Stimulated activated naive CD4-positive, alpha-beta T cell treated with Interleukin-2 at 50 U/mL for 16 hours (primary cell): ENCODE measurements around the gene MTCL3.

Experiments
- DNase-seq: peaks from one replicate; lab custom pipeline; 2025; lab: John Stamatoyannopoulos, UW

Gene MTCL3

GRCh38 chr6:127515234-127515793 lies 3.8 kb downstream of the MTCL3 start:
- peak; percentile 44 for DNase-seq

DNA sequence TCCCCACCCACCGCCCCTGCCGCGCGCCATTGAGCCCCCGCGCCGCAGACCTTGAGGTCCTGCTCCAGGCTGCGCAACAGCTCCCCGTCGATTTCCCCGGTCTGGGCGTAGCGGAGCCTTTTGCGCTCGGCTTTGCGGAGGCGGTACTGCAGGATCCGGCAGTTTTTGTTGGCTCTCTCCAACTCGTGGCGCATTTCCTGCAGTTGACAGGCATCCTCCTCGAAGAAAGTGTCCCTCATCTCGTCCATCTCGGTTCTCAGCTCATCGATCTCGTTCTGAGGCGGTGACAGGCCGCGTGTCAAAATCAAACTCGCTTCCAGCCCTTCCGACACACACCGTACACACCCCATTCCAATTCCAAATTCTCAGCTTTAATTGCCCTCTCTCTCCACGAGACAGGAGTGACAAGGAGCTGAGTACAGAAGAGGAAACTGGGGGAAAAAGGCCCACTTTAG lies 4.3 kb downstream of the MTCL3 start:
- DNase-seq = peak; percentile 28

GRCh38 chr6:127514179-127514772 lies 4.9 kb downstream of the MTCL3 start:
- no peak for DNase-seq

DNA sequence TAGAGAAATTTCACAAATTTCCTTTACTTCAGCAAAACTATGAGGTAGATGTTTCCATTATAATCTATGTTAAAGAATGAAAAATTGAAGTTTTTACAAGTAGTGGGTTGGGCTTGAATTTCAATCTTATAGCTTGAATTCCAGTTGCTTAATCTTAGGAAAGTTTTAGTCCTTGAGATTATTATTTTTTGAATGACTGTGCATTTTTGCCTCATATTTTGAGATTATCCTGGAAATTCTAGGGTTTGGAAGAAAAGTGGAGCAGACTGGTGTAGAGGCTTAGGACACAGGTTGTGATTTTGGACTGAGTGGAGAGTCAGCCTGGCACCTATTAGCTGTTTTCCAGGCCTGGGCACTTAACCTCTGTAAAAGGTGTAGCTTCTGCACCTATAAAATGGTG lies 5.7 kb downstream of the MTCL3 start:
- DNase-seq = no peak

- DNase-seq = no peak
Measured at GRCh38 chr6:127510876-127511275, 8.3 kb downstream of the MTCL3 start.

DNA sequence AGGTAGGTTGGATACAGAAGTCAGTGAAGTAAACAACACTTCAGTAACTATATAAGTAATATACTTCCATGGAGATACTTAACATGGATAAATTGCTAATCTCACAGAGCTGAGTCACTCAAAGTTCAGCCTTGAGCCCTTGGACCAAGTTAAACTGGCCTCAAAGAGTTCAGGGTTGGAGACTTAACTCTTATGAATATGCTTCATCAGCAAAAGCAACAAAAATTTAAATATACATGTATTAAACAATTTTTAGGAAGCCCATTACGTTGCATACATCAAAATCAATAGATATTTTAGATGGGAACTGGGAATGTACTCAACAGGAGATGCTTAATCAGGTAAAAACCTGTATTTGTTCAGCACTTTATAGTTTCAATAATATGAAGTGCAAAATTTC lies 12.2 kb downstream of the MTCL3 start:
- no peak for DNase-seq

DNA sequence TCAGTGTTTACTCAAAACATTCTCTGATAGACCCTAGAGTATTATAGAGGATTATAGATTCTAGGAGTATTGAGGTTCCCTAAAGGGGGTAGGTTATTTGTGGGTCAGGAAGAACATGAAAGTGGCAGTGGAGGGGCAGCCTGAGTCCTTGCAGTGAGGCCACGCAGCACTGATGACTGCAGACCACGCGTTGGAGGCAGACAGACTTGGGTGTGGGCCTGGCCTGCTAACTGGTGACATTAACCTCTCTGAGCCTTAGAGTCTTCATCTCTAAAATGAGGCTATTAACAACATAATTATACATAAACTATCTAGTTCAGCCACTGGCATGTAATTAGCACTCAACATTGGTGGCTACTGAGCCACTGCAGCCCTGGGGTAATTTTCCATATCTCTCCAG lies 16.1 kb downstream of the MTCL3 start:
- DNase-seq = no peak

GRCh38 chr6:127497410-127497809 lies 21.7 kb downstream of the MTCL3 start:
- no peak for DNase-seq

GRCh38 chr6:127496471-127496870 lies 22.7 kb downstream of the MTCL3 start:
- no peak for DNase-seq

DNA sequence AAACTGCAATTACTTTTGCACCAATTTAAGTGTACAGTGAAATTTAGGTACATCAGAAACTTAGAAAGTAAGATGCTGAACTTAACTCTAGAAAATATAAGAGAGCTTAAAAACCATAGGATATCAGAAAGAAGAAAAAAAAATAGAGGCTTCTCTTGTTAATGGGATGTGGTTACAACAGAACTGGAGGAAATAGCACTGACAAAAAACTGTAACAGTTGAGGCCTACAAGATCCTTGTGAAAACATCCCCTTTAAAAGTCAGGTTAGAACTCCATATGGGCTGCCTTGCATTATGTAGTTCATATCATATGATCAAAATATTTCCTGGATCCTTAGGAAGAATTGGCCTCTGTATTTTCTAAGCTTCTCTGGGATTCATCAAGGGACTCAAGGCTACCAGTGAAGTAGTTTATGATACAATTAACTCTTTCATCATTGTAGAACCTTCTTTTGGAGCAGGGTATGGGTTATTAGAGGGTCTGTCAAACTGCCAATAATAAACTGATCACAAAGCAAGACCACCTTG lies 24.8 kb downstream of the MTCL3 start:
- DNase-seq = no peak

- DNase-seq = no peak
Measured at GRCh38 chr6:127489248-127489647, 29.9 kb downstream of the MTCL3 start.

DNA sequence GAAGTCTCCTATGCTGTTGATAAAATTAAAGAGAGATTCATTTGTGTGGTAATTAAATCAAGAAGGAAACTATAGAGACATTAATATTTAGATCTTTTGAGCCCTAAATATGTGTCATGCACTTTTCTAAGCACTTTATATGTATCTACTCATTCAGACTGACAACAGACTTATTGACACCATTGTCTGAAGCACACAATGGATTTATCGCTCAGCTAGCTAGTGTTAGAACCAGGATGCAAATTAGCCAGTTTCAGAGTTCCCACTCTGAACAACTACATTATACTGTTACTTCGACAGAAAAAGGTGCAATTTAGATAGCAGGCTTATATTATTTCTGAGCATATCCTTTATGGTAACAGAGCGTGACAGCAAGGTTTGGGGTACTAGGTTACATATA lies 32.2 kb downstream of the MTCL3 start:
- no peak for DNase-seq

DNA sequence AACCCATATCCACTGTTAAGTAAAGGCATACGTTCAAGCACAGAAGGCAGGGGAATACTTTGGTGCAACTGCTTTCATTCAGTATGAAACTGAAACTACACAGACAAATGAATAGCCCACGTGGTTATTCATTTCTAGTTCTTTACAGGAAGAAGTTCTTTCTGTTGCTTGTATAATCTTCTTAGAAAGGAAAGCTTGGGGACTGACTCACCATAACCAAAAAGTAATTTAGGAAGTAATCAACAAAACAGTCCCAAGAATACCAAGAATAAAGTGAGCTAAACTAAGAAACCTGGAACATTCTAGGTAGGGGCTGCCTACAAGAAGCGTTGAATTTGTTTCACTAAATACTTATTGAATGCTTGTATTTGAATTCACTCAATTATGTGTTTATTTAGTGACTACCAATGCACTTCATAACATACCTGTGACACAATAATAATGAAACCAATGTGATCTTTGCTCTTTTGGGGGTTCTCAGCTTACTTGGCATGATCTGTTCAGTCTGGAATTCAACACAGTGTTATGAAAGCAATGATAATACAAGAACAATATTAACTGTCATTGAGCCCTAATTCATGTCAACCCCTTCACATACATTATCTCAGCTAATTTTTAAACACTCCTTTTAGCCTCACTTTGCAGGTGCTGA lies 34.8 kb downstream of the MTCL3 start:
- no peak for DNase-seq

- DNase-seq = no peak
Measured at GRCh38 chr6:127483399-127484055, 35.6 kb downstream of the MTCL3 start.

GRCh38 chr6:127482325-127482724 lies 36.8 kb downstream of the MTCL3 start:
- DNase-seq = no peak

DNA sequence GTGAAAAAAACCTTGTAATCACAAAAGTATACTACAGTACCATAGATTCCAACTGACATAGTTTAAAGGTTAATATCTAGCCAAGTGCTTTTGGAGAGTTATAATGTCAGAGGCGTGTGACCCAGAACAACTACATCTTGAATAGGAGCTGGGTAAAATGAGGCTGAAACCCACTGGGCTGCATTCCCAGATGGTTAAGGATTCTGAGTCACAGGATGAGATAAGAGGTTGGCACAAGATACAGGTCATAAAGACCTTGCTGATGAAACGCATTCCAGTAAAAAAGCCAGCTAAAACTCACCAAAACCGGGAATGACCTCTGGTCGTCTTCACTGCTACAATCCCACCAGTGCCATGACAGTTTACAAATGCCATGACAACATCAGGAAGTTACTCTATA lies 37.5 kb downstream of the MTCL3 start:
- DNase-seq = no peak

DNA sequence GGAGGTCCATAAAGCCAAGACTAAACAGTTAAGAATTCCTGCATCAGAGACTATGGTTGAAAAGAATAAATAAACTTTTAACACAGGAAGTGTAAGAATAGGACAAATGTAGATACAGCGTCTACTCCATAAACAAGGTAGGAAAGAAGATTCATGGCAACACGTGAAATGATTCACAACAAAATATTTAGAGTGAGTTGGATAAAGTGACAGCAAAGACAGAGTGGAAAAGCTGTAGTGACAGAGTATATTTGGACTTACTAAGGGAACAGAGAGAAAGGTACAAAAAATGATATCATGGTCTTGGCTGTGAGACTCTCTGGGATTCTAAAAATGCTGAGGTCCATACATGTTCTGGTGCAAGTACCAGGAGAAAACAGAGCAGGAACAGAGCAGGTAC lies 38.0 kb downstream of the MTCL3 start:
- DNase-seq = no peak

GRCh38 chr6:127477658-127478057 lies 41.5 kb downstream of the MTCL3 start:
- no peak for DNase-seq

DNA sequence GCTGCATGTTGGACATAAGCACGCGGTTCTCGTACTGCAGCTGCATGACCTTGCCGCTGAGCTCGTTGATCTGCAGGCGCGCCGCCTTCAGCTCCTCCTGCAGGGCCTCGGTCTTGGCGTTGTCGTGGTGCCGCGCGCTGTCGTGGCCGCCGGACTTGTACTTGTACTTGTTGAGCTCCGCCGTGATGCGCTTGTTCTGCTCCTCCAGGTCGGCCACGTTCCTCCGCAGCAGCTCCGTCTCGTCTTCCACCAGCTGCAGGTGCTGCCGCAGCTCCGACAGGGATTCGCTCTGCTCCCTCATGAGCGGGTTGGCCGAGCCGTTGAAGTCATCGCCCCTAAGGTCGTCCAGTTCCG lies 43.3 kb downstream of the MTCL3 start:
- DNase-seq = no peak

DNA sequence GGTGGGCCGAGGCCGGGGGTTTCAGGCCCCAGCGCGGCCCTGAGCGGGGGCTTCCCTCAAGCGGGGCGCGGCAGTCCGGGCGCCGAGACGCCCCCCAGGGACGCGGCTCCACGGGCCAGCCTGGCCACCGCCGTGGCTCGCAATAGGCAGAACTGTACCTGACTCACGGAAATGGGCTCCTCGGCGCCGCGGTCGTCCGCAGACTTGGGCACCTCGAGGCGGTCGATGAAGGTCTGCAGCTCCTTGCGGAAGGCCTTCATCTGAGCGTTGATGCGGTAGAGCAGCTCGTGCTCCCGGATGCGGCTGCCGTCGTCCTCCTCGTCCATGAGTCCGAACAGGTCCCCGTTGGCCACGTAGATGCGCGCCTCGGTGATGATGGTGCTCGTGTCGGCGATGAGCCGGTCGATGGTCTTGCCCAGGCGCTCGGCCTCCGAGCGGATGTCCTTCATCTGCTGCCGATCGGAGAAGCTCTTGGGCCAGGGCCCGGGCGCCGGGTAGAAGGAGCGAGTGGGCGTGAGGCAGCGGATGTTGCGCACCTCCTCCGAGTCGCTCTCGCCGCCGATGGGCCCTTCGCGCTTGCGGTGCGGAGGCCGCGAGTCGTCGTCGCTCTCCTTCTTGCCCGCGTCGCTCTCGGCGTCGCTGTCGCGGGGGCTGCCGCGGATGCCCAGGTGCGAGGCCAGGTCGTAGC lies 43.9 kb downstream of the MTCL3 start:
- DNase-seq = peak; percentile 1

DNA sequence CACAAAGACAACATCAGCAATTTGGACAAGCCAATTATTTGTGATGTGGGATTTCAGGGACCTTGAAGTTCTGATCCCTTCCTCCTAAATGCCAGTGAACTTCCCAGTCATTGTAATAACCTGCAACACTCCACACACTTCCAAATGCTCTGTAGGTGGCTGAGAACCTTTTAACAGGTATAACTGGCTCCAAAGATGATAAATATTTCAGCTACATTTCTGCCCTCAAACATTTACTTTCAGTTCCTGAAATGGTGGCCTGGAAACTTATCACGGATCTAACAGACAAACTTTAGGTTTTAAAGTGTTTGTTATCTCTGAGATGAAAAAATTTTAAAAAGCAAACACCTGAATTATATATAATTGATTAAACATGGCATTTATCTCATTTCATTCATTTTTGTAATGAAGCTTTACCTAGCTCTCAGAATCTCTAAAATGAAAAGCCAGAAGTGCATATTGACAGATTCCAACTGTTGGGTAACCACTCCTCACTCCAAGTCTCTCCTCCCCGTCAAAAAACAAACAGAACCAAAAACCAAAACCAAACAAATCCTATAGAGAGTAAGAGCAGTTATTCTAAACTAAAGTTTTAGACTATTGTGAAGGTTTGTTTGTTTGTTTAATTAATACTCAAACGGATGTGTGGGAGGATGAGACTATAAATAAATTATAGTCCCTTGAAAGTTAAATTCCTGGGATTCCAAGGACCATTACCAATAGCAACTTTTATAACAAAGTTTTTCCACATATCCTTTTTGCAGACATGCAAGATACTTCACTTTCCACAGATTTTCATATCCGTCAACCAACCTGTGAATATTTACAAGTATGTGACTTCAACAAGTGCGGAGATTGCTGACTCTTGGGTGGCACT lies 47.5 kb downstream of the MTCL3 start:
- no peak for DNase-seq
